ENCODE measurements around the gene FADS2. TPM values are rescaled to one million over a fixed set of nuclear protein-coding genes. Genes with fewer than 3 reads are reported as not detected.

FADS2 gene
- total RNA-seq, 1 experiment from 2014 or later: 19.2 TPM

GRCh38 chr11:61883947-61884346 is 55.8 kb downstream of the FADS2 start:
- no TSS peak for BruUV-seq (replicated peaks)

DNA sequence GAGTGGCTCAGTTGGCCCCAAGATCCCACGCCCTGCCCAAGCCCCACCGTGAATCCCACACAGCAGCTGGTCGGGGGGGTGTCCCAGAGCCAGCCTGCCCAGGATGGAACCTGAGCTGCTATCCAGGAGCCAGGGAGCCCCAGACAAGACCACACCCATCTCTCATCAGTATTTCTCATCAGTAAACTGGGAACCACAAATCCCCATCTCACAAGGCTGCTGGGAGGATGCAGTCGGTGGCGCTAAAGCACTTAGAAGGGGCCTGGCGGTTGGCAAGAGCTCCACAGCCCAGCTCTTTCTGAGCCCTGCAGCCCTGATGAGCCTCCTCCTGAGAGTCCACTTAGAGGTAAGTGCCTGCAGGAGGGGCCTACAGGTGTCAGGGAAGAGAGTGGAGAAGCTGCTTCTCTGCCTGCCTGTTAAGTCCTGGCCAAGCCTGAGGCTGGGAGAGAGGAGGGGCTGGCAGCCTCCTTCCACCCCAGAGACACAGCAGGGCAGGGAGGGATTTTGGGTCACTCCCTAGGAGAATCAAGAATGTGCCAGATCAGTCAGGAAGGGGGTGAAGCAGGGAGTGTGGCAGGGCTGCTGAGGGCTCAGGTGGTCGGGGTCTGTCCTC is 57.2 kb downstream of the FADS2 start:
- no peaks in the 10 kb centered on the region for H3K4me1 Mint-ChIP-seq (ENCODE audit: low read depth, unreplicated experiment)
- peaks cover 5% of the 10 kb centered on the region for H3K36me3 Mint-ChIP-seq (ENCODE audit: insufficient read depth, unreplicated experiment)
- intact Hi-C loops (cut with micrococcal nuclease; ENCODE audit: unreplicated experiment): no loop called here
- H3K27me3 Mint-ChIP-seq (ENCODE audit: unreplicated experiment): no peaks in the 10 kb centered on the region
- no TSS peak for BruUV-seq (replicated peaks)
- no peaks in the 10 kb centered on the region for H3K9me3 Mint-ChIP-seq (ENCODE audit: low read depth, unreplicated experiment)
- no peak overlapping the region for H3K4me3 Mint-ChIP-seq (ENCODE audit: low read depth, unreplicated experiment)
- CTCF ChIA-PET: interaction anchor here (1.0 to 1.1 kb wide), 2 partner anchors 14 to 197 kb away, joined by 3 to 4 read pairs; no protein-coding TSS in a partner anchor
- H3K27ac Mint-ChIP-seq (ENCODE audit: unreplicated experiment): no peak overlapping the region
- no peak for DNase-seq
- no peak for TF ChIP-seq CTCF (IDR thresholded peaks at IDR 0.05; ENCODE audit: unreplicated experiment)

More at GRCh38 chr11:61883947-61884346, 55.8 kb downstream of the FADS2 start:
- Mint-ChIP-seq H3K27ac (ENCODE audit: unreplicated experiment) (no peak overlapping the region), H3K4me3 (ENCODE audit: low read depth, unreplicated experiment) (no peak overlapping the region), H3K27me3 (ENCODE audit: unreplicated experiment) (no peaks in the 10 kb centered on the region), H3K4me1 (ENCODE audit: low read depth, unreplicated experiment) (no peaks in the 10 kb centered on the region), H3K36me3 (ENCODE audit: insufficient read depth, unreplicated experiment) (no peaks in the 10 kb centered on the region), H3K9me3 (ENCODE audit: low read depth, unreplicated experiment) (no peaks in the 10 kb centered on the region)
- no peak for DNase-seq
- CTCF ChIA-PET: interaction anchor here (1.1 kb wide), 1 partner anchor 15 kb away, joined by 4 read pairs; no protein-coding TSS in a partner anchor
- no peak for TF ChIP-seq CTCF (IDR thresholded peaks at IDR 0.05; ENCODE audit: unreplicated experiment)
- intact Hi-C loops (cut with micrococcal nuclease; ENCODE audit: unreplicated experiment): no loop called here

- intact Hi-C loops (cut with micrococcal nuclease; ENCODE audit: unreplicated experiment): no loop called here
- H3K4me1 Mint-ChIP-seq (ENCODE audit: low read depth, unreplicated experiment): no peaks in the 10 kb centered on the region
- BruUV-seq (replicated peaks): no TSS peak
- H3K27ac Mint-ChIP-seq (ENCODE audit: unreplicated experiment): no peak overlapping the region
- CTCF ChIA-PET: interaction anchor here (1.0 kb wide), 1 partner anchor 196 kb away, joined by 3 read pairs; no protein-coding TSS in a partner anchor
- no peak for TF ChIP-seq CTCF (IDR thresholded peaks at IDR 0.05; ENCODE audit: unreplicated experiment)
- H3K9me3 Mint-ChIP-seq (ENCODE audit: low read depth, unreplicated experiment): no peaks in the 10 kb centered on the region
- H3K4me3 Mint-ChIP-seq (ENCODE audit: low read depth, unreplicated experiment): no peak overlapping the region
- no peak for DNase-seq
- no peaks in the 10 kb centered on the region for H3K27me3 Mint-ChIP-seq (ENCODE audit: unreplicated experiment)
- peaks cover 11% of the 10 kb centered on the region for H3K36me3 Mint-ChIP-seq (ENCODE audit: insufficient read depth, unreplicated experiment)
Measured at GRCh38 chr11:61885784-61886580, 57.9 kb downstream of the FADS2 start.

GRCh38 chr11:61886643-61887042 is 58.5 kb downstream of the FADS2 start:
- Mint-ChIP-seq H3K36me3 (ENCODE audit: insufficient read depth, unreplicated experiment) (peaks cover 13% of the 10 kb centered on the region), H3K4me1 (ENCODE audit: low read depth, unreplicated experiment) (no peaks in the 10 kb centered on the region), H3K27me3 (ENCODE audit: unreplicated experiment) (no peaks in the 10 kb centered on the region), H3K9me3 (ENCODE audit: low read depth, unreplicated experiment) (no peaks in the 10 kb centered on the region), H3K4me3 (ENCODE audit: low read depth, unreplicated experiment) (no peak overlapping the region), H3K27ac (ENCODE audit: unreplicated experiment) (no peak overlapping the region)
- intact Hi-C loops (cut with micrococcal nuclease; ENCODE audit: unreplicated experiment): no loop called here
- no TSS peak for BruUV-seq (replicated peaks)
- DNase-seq: no peak
- TF ChIP-seq CTCF (IDR thresholded peaks at IDR 0.05; ENCODE audit: unreplicated experiment): no peak
- CTCF ChIA-PET: no interaction called here

All from Calu3 (cell line).